Endothelial cell of umbilical vein (primary cell): ENCODE data around the gene CERKL. TPM values are rescaled to one million over a fixed set of nuclear protein-coding genes. Genes with fewer than 3 reads are reported as not detected.

ENCODE experiments used
- BruUV-seq: library from RNA; stranded (reverse); fragments of 400-500 nt; replicated peaks from 2 replicates; lab custom pipeline; 2021; lab: Mats Ljungman, UMichigan
- CTCF ChIA-PET: fragments of 300-600, 350-600 bp; sonication (Branson Sonifier 250); formaldehyde crosslinking; loops from one replicate; lab custom pipeline; 2021; ENCODE audit warnings: antibody characterized with exemption, inconsistent platforms; lab: Charles Lee
- POLR2A ChIA-PET: fragments of 300-600, 350-600 bp; sonication (Branson Sonifier 250); formaldehyde crosslinking; loops from one replicate; lab custom pipeline; 2021; ENCODE audit warnings: antibody characterized with exemption, inconsistent platforms; lab: Charles Lee
- DNase-seq: peaks from one replicate; pipeline ENCODE4 v3.0.0-alpha.2; 2011; ENCODE audit warnings: low read depth, low spot score
- FAIRE-seq: peaks from 2 replicates; lab custom pipeline; 2011; peaks lifted over from hg19 to GRCh38; lab: Jason Lieb, UNC
- H2AFZ ChIP-seq: 2 replicates; pipeline ENCODE4 v1.6.0; 2012; ENCODE audit warnings: low read depth, low read length, control low read depth, inconsistent platforms
- H3K27ac ChIP-seq: 2 replicates; pipeline ENCODE4 v1.5.1; 2011; ENCODE audit warnings: low read depth, mild to moderate bottlenecking, control low read depth, low read length, moderate library complexity; ENCODE audit not compliant: insufficient read depth
- H3K27me3 ChIP-seq, 2 experiments: 2 replicates each; pipeline versions ENCODE4 v1.6.0 to v1.6.1; 2011; ENCODE audit warnings: low read length in 2 of 2, mixed read lengths in 1 of 2; ENCODE audit not compliant: control insufficient read depth in 2 of 2, insufficient read depth in 2 of 2
- H3K36me3 ChIP-seq, 2 experiments: 2 replicates in 1 of 2; 3 replicates in 1 of 2; pipeline ENCODE4 v1.5.1; 2011; ENCODE audit warnings: low read length in 2 of 2, mild to moderate bottlenecking in 1 of 2, moderate library complexity in 1 of 2; ENCODE audit not compliant: control insufficient read depth in 2 of 2, insufficient read depth in 2 of 2; ENCODE audit errors: extremely low read depth in 1 of 2
- H3K4me1 ChIP-seq: 3 replicates; pipeline ENCODE4 v1.5.1; 2011; ENCODE audit warnings: mild to moderate bottlenecking, low read length; ENCODE audit not compliant: control insufficient read depth, insufficient read depth; ENCODE audit errors: extremely low read depth
- H3K4me2 ChIP-seq: 2 replicates; pipeline ENCODE4 v1.6.1; 2011; ENCODE audit warnings: low read length, control low read depth, mixed read lengths; ENCODE audit not compliant: insufficient read depth
- H3K4me3 ChIP-seq, 3 experiments: fragments of 200-600 bp in 1 of 3; sonication (generic), shearing (Covaris generic) in 1 of 3; replicated peaks in 1 of 3; 2 replicates each; pipeline ENCODE4 v1.5.1; 2011 to 2016; ENCODE audit warnings: control low read depth in 3 of 3, low read length in 3 of 3, mild to moderate bottlenecking in 2 of 3, inconsistent platforms in 1 of 3, low read depth in 1 of 3, moderate library complexity in 1 of 3; ENCODE audit not compliant: insufficient read depth in 1 of 3
- H3K79me2 ChIP-seq: 2 replicates; pipeline ENCODE4 v1.6.0; 2012; ENCODE audit warnings: low read length, inconsistent platforms; ENCODE audit not compliant: control insufficient read depth, insufficient read depth
- H3K9ac ChIP-seq: replicated peaks from 2 replicates; pipeline ENCODE3; 2011; ENCODE audit warnings: low read length, control low read depth; ENCODE audit not compliant: insufficient read depth; ENCODE audit errors: extremely low read depth
- H3K9me1 ChIP-seq: replicated peaks from 3 replicates; pipeline ENCODE4 v1.6.0; 2011; ENCODE audit warnings: mild to moderate bottlenecking, low read length; ENCODE audit not compliant: control insufficient read depth, insufficient read depth; ENCODE audit errors: extremely low read depth
- H3K9me3 ChIP-seq: replicated peaks from 2 replicates; pipeline ENCODE4 v1.5.1; 2012; ENCODE audit warnings: low read length, inconsistent platforms; ENCODE audit not compliant: control insufficient read depth, insufficient read depth
- H4K20me1 ChIP-seq: replicated peaks from 2 replicates; pipeline ENCODE3; 2011; ENCODE audit warnings: mild to moderate bottlenecking, low read length; ENCODE audit not compliant: control insufficient read depth, insufficient read depth; ENCODE audit errors: extremely low read depth
- FOS ChIP-seq: IDR thresholded peaks from 2 replicates; pipeline ENCODE4 v1.6.1; 2011; ENCODE audit warnings: mild to moderate bottlenecking, low read length, moderate library complexity, borderline replicate concordance; ENCODE audit not compliant: insufficient read depth
- GATA2 ChIP-seq: IDR thresholded peaks from 2 replicates; pipeline ENCODE4 v1.7.0; 2011; ENCODE audit warnings: low read depth, mild to moderate bottlenecking, moderate library complexity, mixed read lengths, low read length; ENCODE audit not compliant: insufficient read length, insufficient read depth
- MAX ChIP-seq: IDR thresholded peaks from 2 replicates; pipeline ENCODE4 v1.6.1; 2011; ENCODE audit not compliant: insufficient read depth, insufficient read length
- POLR2A ChIP-seq: IDR thresholded peaks from 2 replicates; pipeline ENCODE4 v1.6.1; 2012; ENCODE audit warnings: low read depth, mild to moderate bottlenecking, control low read depth, low read length
- dilution Hi-C: fragments of 300-500 bp; cut with MboI; formaldehyde crosslinking; loops from one replicate; pipeline ENCODE4 v1.15.0; 2019; ENCODE audit warnings: low sequenced_read_pairs; ENCODE audit not compliant: extremely low pct_ligation_motif_present
- intact Hi-C: fragments of 100-400 bp; cut with micrococcal nuclease; formaldehyde crosslinking; loops from one replicate; pipeline ENCODE4 v1.10.0; 2022
- polyA plus RNA-seq, 4 experiments: library from polyadenylated mRNA; depleted of rRNA in 3 of 4; stranded (reverse) in 3 of 4; unstranded in 1 of 4; fragments of >200 nt; gene quantifications; 2 replicates each; pipeline versions ENCODE4 v1.2.1 to v1.2.3, GENCODE V29; 2011 to 2012; ENCODE audit warnings: missing spikeins in 1 of 4
- total RNA-seq: library from RNA; stranded (reverse); gene quantifications from 2 replicates; pipeline ENCODE4 v1.2.3, GENCODE V29; 2021

CERKL gene
- total and polyA plus RNA-seq, 2 donors (not counting 3 experiments of a cell fraction or from before 2014, with no cell fraction given) = not detected

GRCh38 chr2:181540421-181540820, 116.5 kb downstream of the CERKL start:
- FAIRE-seq = no peak
- POLR2A ChIA-PET = no interaction called here

GRCh38 chr2:181536730-181537129, 120.2 kb downstream of the CERKL start:
- dilution Hi-C loops = no loop called here
- no TSS peak for BruUV-seq
- H3K9me3 ChIP-seq = no peaks in the 10 kb centered on the region

More at GRCh38 chr2:181540421-181540820, 116.5 kb downstream of the CERKL start:
- H3K9me3 ChIP-seq = no peaks in the 10 kb centered on the region
- no TSS peak for BruUV-seq
- no peak for DNase-seq
- no peaks in the 10 kb centered on the region for H3K9me1 ChIP-seq
- no peaks in the 10 kb centered on the region for H3K79me2 ChIP-seq
- intact Hi-C loops (no loop called here), dilution Hi-C loops (no loop called here)
- H3K27ac ChIP-seq = no peak overlapping the region
- H3K4me1 ChIP-seq = no peaks in the 10 kb centered on the region
- H3K27me3 ChIP-seq = no peaks in the 10 kb centered on the region
- no peaks in the 10 kb centered on the region for H4K20me1 ChIP-seq
- H3K9ac ChIP-seq = no peak overlapping the region
- H3K4me2 ChIP-seq = no peak overlapping the region
- CTCF ChIA-PET = no interaction called here
- H3K4me3 ChIP-seq = no peak overlapping the region
- TF ChIP-seq MAX = no peak
- no peak for TF ChIP-seq FOS
- no peaks in the 10 kb centered on the region for H3K36me3 ChIP-seq
- no peak overlapping the region for H2AFZ ChIP-seq

More at GRCh38 chr2:181536730-181537129, 120.2 kb downstream of the CERKL start:
- ChIA-PET CTCF (interaction anchor here (0.5 kb wide), 1 partner anchor 352 kb away, joined by 3 read pairs; no protein-coding TSS in a partner anchor), POLR2A (no interaction called here)
- DNase-seq = no peak
- no peak overlapping the region for H3K4me3 ChIP-seq
- H3K9ac ChIP-seq = no peak overlapping the region
- H2AFZ ChIP-seq = no peak overlapping the region
- no peak overlapping the region for H3K4me2 ChIP-seq
- no peaks in the 10 kb centered on the region for H4K20me1 ChIP-seq
- no peak for FAIRE-seq
- no peaks in the 10 kb centered on the region for H3K27me3 ChIP-seq
- no peaks in the 10 kb centered on the region for H3K36me3 ChIP-seq
- TF ChIP-seq POLR2A (no peak), GATA2 (no peak)
- intact Hi-C loops = no loop called here
- H3K79me2 ChIP-seq = no peaks in the 10 kb centered on the region
- H3K4me1 ChIP-seq = no peaks in the 10 kb centered on the region
- no peaks in the 10 kb centered on the region for H3K9me1 ChIP-seq
- no peak overlapping the region for H3K27ac ChIP-seq
